ENCODE measurements around the gene SEC31B.

Gene SEC31B

DNA sequence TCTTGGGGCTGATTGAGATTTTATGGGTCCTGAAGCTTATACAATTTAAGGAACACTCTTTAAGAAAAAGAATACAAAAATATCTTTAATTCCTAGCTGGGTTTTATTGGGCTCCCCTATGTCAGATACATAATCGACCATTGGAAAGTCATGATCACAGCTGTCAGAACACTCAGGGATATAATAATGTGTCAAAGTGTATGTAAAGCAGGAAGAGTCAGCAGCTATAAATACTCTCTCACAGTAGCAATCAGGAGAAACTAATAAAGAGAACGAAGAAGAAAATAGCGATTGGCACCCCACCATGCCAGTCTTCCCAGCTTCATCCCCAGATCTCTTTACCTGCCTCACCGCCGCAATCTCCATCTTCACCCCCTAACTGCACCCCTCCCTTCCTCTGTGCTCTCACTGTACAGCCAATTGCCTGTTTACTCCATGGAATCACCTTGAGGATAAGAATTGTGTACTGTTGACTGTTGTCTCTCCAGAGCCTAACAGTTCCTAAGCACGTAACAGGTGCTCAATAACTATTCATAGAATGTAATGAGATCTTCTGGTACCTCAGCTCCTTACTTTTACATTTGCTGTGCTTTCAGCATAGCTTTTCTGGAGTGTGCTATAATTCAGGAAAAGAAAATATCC is 80.9 kb downstream of the SEC31B start:
- TF ChIP-seq, protein P1, sequence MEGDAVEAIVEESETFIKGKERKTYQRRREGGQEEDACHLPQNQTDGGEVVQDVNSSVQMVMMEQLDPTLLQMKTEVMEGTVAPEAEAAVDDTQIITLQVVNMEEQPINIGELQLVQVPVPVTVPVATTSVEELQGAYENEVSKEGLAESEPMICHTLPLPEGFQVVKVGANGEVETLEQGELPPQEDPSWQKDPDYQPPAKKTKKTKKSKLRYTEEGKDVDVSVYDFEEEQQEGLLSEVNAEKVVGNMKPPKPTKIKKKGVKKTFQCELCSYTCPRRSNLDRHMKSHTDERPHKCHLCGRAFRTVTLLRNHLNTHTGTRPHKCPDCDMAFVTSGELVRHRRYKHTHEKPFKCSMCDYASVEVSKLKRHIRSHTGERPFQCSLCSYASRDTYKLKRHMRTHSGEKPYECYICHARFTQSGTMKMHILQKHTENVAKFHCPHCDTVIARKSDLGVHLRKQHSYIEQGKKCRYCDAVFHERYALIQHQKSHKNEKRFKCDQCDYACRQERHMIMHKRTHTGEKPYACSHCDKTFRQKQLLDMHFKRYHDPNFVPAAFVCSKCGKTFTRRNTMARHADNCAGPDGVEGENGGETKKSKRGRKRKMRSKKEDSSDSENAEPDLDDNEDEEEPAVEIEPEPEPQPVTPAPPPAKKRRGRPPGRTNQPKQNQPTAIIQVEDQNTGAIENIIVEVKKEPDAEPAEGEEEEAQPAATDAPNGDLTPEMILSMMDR (IDR thresholded peaks at IDR 0.05): no peak
- no peak for TF ChIP-seq ZFX (IDR thresholded peaks at IDR 0.05; ENCODE audit: borderline replicate concordance)
- no peak overlapping the region for H3K27ac ChIP-seq

Measured in 22Rv1 (cell line).